Adrenal gland (tissue), 12 donors: Measurements from ENCODE around the gene IL25. TPM values are rescaled to one million over a fixed set of nuclear protein-coding genes. Genes with fewer than 3 reads are reported as not detected.

Experiments used
- DNase-seq, 7 donors: peaks; one replicate each; pipeline ENCODE4 v3.0.0-alpha.2; 2019 to 2020
- H3K27ac ChIP-seq, 5 donors: fragments of 200-600 bp; sonication (generic) in 4 of 5; 1 replicate in 3 of 5; 2 replicates in 2 of 5; pipeline versions ENCODE4 v1.5.1 to v1.8.0; 2016 to 2020; ENCODE audit warnings: mild to moderate bottlenecking in 1 of 5
- H3K27me3 ChIP-seq: fragments of 200-600 bp; 2 replicates; pipeline ENCODE4 v1.8.0; 2021
- H3K36me3 ChIP-seq, 2 donors: fragments of 200-600 bp; replicated peaks in 1 of 2; 1 replicate in 1 of 2; 2 replicates in 1 of 2; pipeline versions ENCODE4 v1.5.1 to v1.8.0; 2018 to 2022
- H3K4me1 ChIP-seq, 2 donors: fragments of 200-600 bp; replicated peaks in 1 of 2; 1 replicate in 1 of 2; 2 replicates in 1 of 2; pipeline versions ENCODE4 v1.5.1 to v1.8.0; 2018 to 2021
- H3K4me3 ChIP-seq, 4 donors: fragments of 200-600 bp; sonication (generic) in 3 of 4; one replicate each; pipeline ENCODE4 v1.5.1; 2016 to 2018
- H3K9me3 ChIP-seq, 3 donors: fragments of 200-600 bp; sonication (generic) in 1 of 3; replicated peaks in 1 of 3; 1 replicate in 2 of 3; 2 replicates in 1 of 3; pipeline versions ENCODE4 v1.5.1 to v1.8.0; 2016 to 2021
- CTCF ChIP-seq, 6 experiments: fragments of 450-650 bp in 4 of 6; fragments of 200-600 bp in 2 of 6; sonication (generic) in 1 of 6; IDR thresholded peaks; 1 replicate in 5 of 6; 2 replicates in 1 of 6; pipeline versions ENCODE4 v1.5.1 to v1.8.0; 2016 to 2021; ENCODE audit warnings: antibody characterized with exemption in 6 of 6, mild to moderate bottlenecking in 2 of 6, moderate library complexity in 1 of 6
- POLR2A ChIP-seq, 2 donors: fragments of 450-650 bp; IDR thresholded peaks; one replicate each; pipeline ENCODE4 v1.6.1; 2017; ENCODE audit warnings: antibody characterized with exemption in 2 of 2, mild to moderate bottlenecking in 2 of 2, moderate library complexity in 1 of 2
- WGBS, 4 donors: extraction: QIAGEN DNeasy Blood & Tissue Kit in 2 of 4; methylation state at CpG; one replicate each; pipeline versions ENCODE4 v1.1.5 to v1.1.7; 2013 to 2017; 5-methylcytosine and 5-hydroxymethylcytosine counted together
- intact Hi-C, 2 donors: fragments of 100-400 bp; cut with DNase I; formaldehyde crosslinking; loops; one replicate each; pipeline versions ENCODE4 v1.14.1 to v1.15.0; 2022 to 2023
- polyA plus RNA-seq, 3 donors: library from polyadenylated mRNA; stranded (reverse); fragments of 200-250 nt in 2 of 3; fragments of 350-450 nt in 1 of 3; fragmentation: Illumina TruSeq in 1 of 3; extraction: RNeasy Lipid Tissue Mini Kit (QIAGEN cat#74804) in 1 of 3; gene quantifications; one replicate each; pipeline ENCODE4 v1.2.3, GENCODE V29; 2013 to 2014
- total RNA-seq, 9 donors: library from RNA; depleted of rRNA in 4 of 9; stranded (reverse); fragments of >200 nt in 4 of 9; fragments of 120-200 nt in 1 of 9; fragmentation: NEBNext Ultra II Directional in 1 of 9; extraction: Animal tissue kit (Norgen Biotek cat#: 25700) in 1 of 9; gene quantifications; one replicate each; pipeline versions ENCODE4 v1.1.0 to v1.2.4, GENCODE V29; 2013 to 2023
- donor health status: healthy with polysubstance abuse.
- donor health status: Bipolar disorder and iron deficiency.
- donor health status: DM: yes; HTN: yes; CAD: no.
- donor health status: DM: no; HTN: no; CAD: no.
- donor health status: DM: no; HTN: no; CAD: no.
- donor health status: DM: yes; HTN: yes; CAD: no.

IL25 gene
- total and polyA plus RNA-seq, 12 donors: 0.10 TPM; not detected in 11

GRCh38 chr14:23371865-23372264, 744 bp upstream of the IL25 start:
- Histone ChIP-seq H3K36me3 (no peaks in the 10 kb centered on the region), H3K9me3 (no peaks in the 10 kb centered on the region), H3K27ac (no peak overlapping the region), H3K4me1 (peaks cover 0 to 1% of the 10 kb centered on the region in 2 donors), H3K27me3 (no peaks in the 10 kb centered on the region), H3K4me3 (no peak overlapping the region)
- TF ChIP-seq CTCF (IDR thresholded peaks at IDR 0.05) (no peak), POLR2A (IDR thresholded peaks at IDR 0.05) (no peak)
- 80 to 88% (median 84%) methylated on average over 1 of the region's 1 CpG for WGBS, 4 donors
- intact Hi-C loops: no loop called here
- no peak for DNase-seq

- no peaks in the 10 kb centered on the region for H3K9me3 ChIP-seq
- no peak for TF ChIP-seq POLR2A (IDR thresholded peaks at IDR 0.05)
- no peak for TF ChIP-seq CTCF (IDR thresholded peaks at IDR 0.05)
- intact Hi-C loops: no loop called here
- DNase-seq: no peak
- H3K4me3 ChIP-seq: no peak overlapping the region
- H3K4me1 ChIP-seq: no peaks in the 10 kb centered on the region
- 73 to 87% (median 81%) methylated on average over 2 to 3 of the region's 3 CpGs for WGBS, 4 donors
- H3K27ac ChIP-seq: no peak overlapping the region
- H3K36me3 ChIP-seq: no peaks in the 10 kb centered on the region
- no peaks in the 10 kb centered on the region for H3K27me3 ChIP-seq
These were observed 432 bp downstream of the IL25 start for GRCh38 chr14:23373041-23373440.

GRCh38 chr14:23375527-23376251, 3.1 kb downstream of the IL25 start:
- Histone ChIP-seq H3K4me3 (no peak overlapping the region), H3K36me3 (no peaks in the 10 kb centered on the region), H3K27ac (no peak overlapping the region), H3K4me1 (no peaks in the 10 kb centered on the region), H3K27me3 (no peaks in the 10 kb centered on the region), H3K9me3 (no peaks in the 10 kb centered on the region)
- WGBS, 4 donors: 84 to 88% (median 84%) methylated on average over 15 to 21 of the region's 21 CpGs
- intact Hi-C loops: loop anchor here in 1 of 2 donors (5.0 kb wide), 1 partner anchor 108 kb away; no protein-coding TSS in a partner anchor
- TF ChIP-seq POLR2A (IDR thresholded peaks at IDR 0.05) (no peak), CTCF (IDR thresholded peaks at IDR 0.05) (no peak)
- DNase-seq: no peak

GRCh38 chr14:23376482-23377197, 4.0 kb downstream of the IL25 start, which contains the start of gene CMTM5:
TSS of gene CMTM5 (plus strand) at chr14:23377046. CDS start at chr14:23377252, 206 bp downstream.
- no peak for DNase-seq
- intact Hi-C loops: loop anchor here in 1 of 2 donors (5.0 kb wide), 1 partner anchor 109 kb away; no protein-coding TSS in a partner anchor
- Histone ChIP-seq H3K27me3 (no peaks in the 10 kb centered on the region), H3K4me3 (no peak within 1 kb of the TSS), H3K27ac (no peak within 1 kb of the TSS), H3K36me3 (no peaks in the 10 kb centered on the region), H3K4me1 (no peaks in the 10 kb centered on the region), H3K9me3 (no peaks in the 10 kb centered on the region)
- WGBS, 4 donors: 53 to 65% (median 58%) methylated on average over 13 of the region's 13 CpGs
- TF ChIP-seq CTCF (IDR thresholded peaks at IDR 0.05): no peak
- TF ChIP-seq POLR2A (IDR thresholded peaks at IDR 0.05): no peak
